A549 (cell line): ENCODE measurements around the gene MVD. TPM values are rescaled to one million over a fixed set of nuclear protein-coding genes. Genes with fewer than 3 reads are reported as not detected.

Experiments used
- ATAC-seq, 2 experiments: fragments of 200-7000 bp in 1 of 2; fragments of >200 bp in 1 of 2; cut with Nextera tagmentation in 1 of 2; cut with Tn5 transposase in 1 of 2; 3 replicates each; pipeline versions ENCODE4 v1.8.0 to v1.9.1; 2018 to 2020; ENCODE audit warnings: mild to moderate bottlenecking in 1 of 2, moderate library complexity in 1 of 2
- CTCF ChIA-PET: fragments of 300-600 bp; sonication (Branson Sonifier 250); formaldehyde crosslinking; extraction: SDS; loops from one replicate; lab custom pipeline; 2021; ENCODE audit warnings: antibody characterized with exemption, inconsistent platforms; lab: Yijun Ruan, JAX
- POLR2A ChIA-PET: fragments of 350-600 bp; formaldehyde crosslinking; extraction: SDS; loops from one replicate; lab custom pipeline; 2021; ENCODE audit warnings: antibody characterized with exemption, inconsistent platforms; lab: Yijun Ruan, JAX
- DNase-seq, 2 experiments: peaks; one replicate each; pipeline versions ENCODE4 v3.0.0 to v3.0.0-alpha.2; 2011 to 2016; ENCODE audit warnings: low read depth in 1 of 2, low spot score in 1 of 2
- FAIRE-seq: peaks from 2 replicates; lab custom pipeline; 2011; peaks lifted over from hg19 to GRCh38; lab: Jason Lieb, UNC
- H3K27ac ChIP-seq, 2 experiments: fragments of >200 bp; sonication (Bioruptor Twin); formaldehyde crosslinking; 3 replicates each; pipeline ENCODE4 v1.5.1; 2016 to 2017
- H3K4me1 ChIP-seq: fragments of >200 bp; sonication (Bioruptor Twin); formaldehyde crosslinking; 3 replicates; pipeline ENCODE4 v1.6.1; 2016
- H3K4me2 ChIP-seq: fragments of >200 bp; sonication (Bioruptor Twin); formaldehyde crosslinking; 3 replicates; pipeline ENCODE4 v1.6.1; 2016
- H3K4me3 ChIP-seq: fragments of >200 bp; sonication (Bioruptor Twin); formaldehyde crosslinking; 3 replicates; pipeline ENCODE4 v1.5.1; 2016
- H3K9me3 ChIP-seq: fragments of >200 bp; sonication (Bioruptor Twin); formaldehyde crosslinking; 3 replicates; pipeline ENCODE4 v1.6.1; 2016
- CHD2 ChIP-seq: fragments of 150-350 bp; IDR thresholded peaks from 2 replicates; pipeline ENCODE4 v1.6.1; 2014; ENCODE audit warnings: low read length; ENCODE audit not compliant: partially characterized antibody
- CHD4 ChIP-seq: fragments of 200-600 bp; sonication (generic); IDR thresholded peaks from 2 replicates; pipeline ENCODE4 v1.6.1; 2016; ENCODE audit warnings: antibody characterized with exemption, mild to moderate bottlenecking, borderline replicate concordance
- EHF ChIP-seq: fragments of 250-450 bp; sonication (Bioruptor Pico); IDR thresholded peaks from 2 replicates; pipeline ENCODE4 v1.5.0; 2020; ENCODE audit warnings: mild to moderate bottlenecking
- ESRRA ChIP-seq: fragments of 150-350 bp; IDR thresholded peaks from 2 replicates; pipeline ENCODE4 v1.6.1; 2014; ENCODE audit warnings: mild to moderate bottlenecking, low read length, borderline replicate concordance
- FOSB ChIP-seq: fragments of 250-450 bp; sonication (Bioruptor Pico); IDR thresholded peaks from 2 replicates; pipeline ENCODE4 v1.5.0; 2020; ENCODE audit warnings: mild to moderate bottlenecking, moderate library complexity
- FOSL2 ChIP-seq, 2 experiments: fragments of 450-650 bp in 1 of 2; fragments of >200 bp in 1 of 2; sonication (Bioruptor Twin) in 1 of 2; formaldehyde crosslinking; IDR thresholded peaks; 2 replicates each; pipeline versions ENCODE4 v1.5.0 to v1.6.1; 2016 to 2020; ENCODE audit warnings: mild to moderate bottlenecking in 1 of 2, moderate library complexity in 1 of 2
- GATA3 ChIP-seq: IDR thresholded peaks from 2 replicates; pipeline ENCODE4 v1.6.1; 2012; ENCODE audit warnings: borderline replicate concordance
- HDAC2 ChIP-seq: fragments of 200-600 bp; sonication (generic); IDR thresholded peaks from 2 replicates; pipeline ENCODE4 v1.6.1; 2016
- HEYL ChIP-seq: fragments of 250-450 bp; sonication (Bioruptor Pico); IDR thresholded peaks from 2 replicates; pipeline ENCODE4 v1.8.0; 2021; ENCODE audit warnings: mild to moderate bottlenecking, moderate library complexity
- HMGXB4 ChIP-seq: fragments of 250-450 bp; sonication (Bioruptor Pico); IDR thresholded peaks from 2 replicates; pipeline ENCODE4 v1.5.0; 2021; ENCODE audit warnings: mild to moderate bottlenecking, moderate library complexity, borderline replicate concordance
- HOXA7 ChIP-seq: fragments of 250-450 bp; sonication (Bioruptor Pico); IDR thresholded peaks from 2 replicates; pipeline ENCODE4 v1.5.0; 2020; ENCODE audit warnings: mild to moderate bottlenecking, moderate library complexity
- KDM1A ChIP-seq: fragments of 200-600 bp; sonication (generic); IDR thresholded peaks from 2 replicates; pipeline ENCODE4 v1.6.1; 2016; ENCODE audit warnings: low read depth, mild to moderate bottlenecking
- KDM5A ChIP-seq: fragments of 200-600 bp; sonication (generic); IDR thresholded peaks from 2 replicates; pipeline ENCODE4 v1.6.1; 2016; ENCODE audit warnings: antibody characterized with exemption, mild to moderate bottlenecking
- MAFK ChIP-seq: fragments of 450-650 bp; IDR thresholded peaks from 2 replicates; pipeline ENCODE4 v1.6.1; 2014; ENCODE audit not compliant: partially characterized antibody
- MAX ChIP-seq: IDR thresholded peaks from 2 replicates; pipeline ENCODE4 v1.6.1; 2012
- NFE2L2 ChIP-seq: fragments of 150-350 bp; conservative IDR thresholded peaks from 2 replicates; pipeline ENCODE4 v1.6.1; 2014; ENCODE audit warnings: low read length
- NR3C1 ChIP-seq: fragments of >200 bp; sonication (Bioruptor Twin); formaldehyde crosslinking; IDR thresholded peaks from 3 replicates; pipeline ENCODE4 v1.6.1; 2017
- RAD21 ChIP-seq, 2 experiments: fragments of >200 bp in 1 of 2; sonication (Bioruptor Twin) in 1 of 2; formaldehyde crosslinking in 1 of 2; IDR thresholded peaks in 1 of 2; conservative IDR thresholded peaks in 1 of 2; 2 replicates in 1 of 2; 3 replicates in 1 of 2; pipeline ENCODE4 v1.6.1; 2012 to 2018; ENCODE audit warnings: inconsistent platforms in 1 of 2
- RARB ChIP-seq: fragments of 250-450 bp; sonication (Bioruptor Pico); IDR thresholded peaks from 2 replicates; pipeline ENCODE4 v1.8.0; 2021; ENCODE audit warnings: mild to moderate bottlenecking, moderate library complexity
- RFX5 ChIP-seq: fragments of 450-650 bp; IDR thresholded peaks from 2 replicates; pipeline ENCODE4 v1.7.1; 2014; ENCODE audit warnings: antibody characterized with exemption, mild to moderate bottlenecking, moderate library complexity
- SREBF2 ChIP-seq: fragments of 450-650 bp; IDR thresholded peaks from 2 replicates; pipeline ENCODE4 v1.6.1; 2014; ENCODE audit warnings: mild to moderate bottlenecking, moderate library complexity
- ZFP36 ChIP-seq: fragments of 450-650 bp; IDR thresholded peaks from 2 replicates; pipeline ENCODE4 v1.6.1; 2014; ENCODE audit warnings: borderline replicate concordance; ENCODE audit not compliant: partially characterized antibody
- ZNF302 ChIP-seq: fragments of 250-450 bp; sonication (Bioruptor Pico); IDR thresholded peaks from 2 replicates; pipeline ENCODE4 v1.9.0; 2021; ENCODE audit warnings: inconsistent platforms, mild to moderate bottlenecking, moderate library complexity
- WGBS: methylation state at CpG from one replicate; pipeline ENCODE4 v1.1.6; 2017; ENCODE audit errors: missing lambda C conversion rate; 5-methylcytosine and 5-hydroxymethylcytosine counted together
- polyA plus RNA-seq, 4 experiments: library from polyadenylated mRNA; depleted of rRNA in 3 of 4; stranded (reverse); fragments of >200 nt; fragmentation: RNase III in 1 of 4; extraction: RNeasy Plus Mini Kit Qiagen cat#74134 plus additional on column Dnase treatment in 1 of 4; gene quantifications; 2 replicates in 3 of 4; 3 replicates in 1 of 4; pipeline ENCODE4 v1.2.3, GENCODE V29; 2011 to 2017
- TF ChIP-seq, protein P1 (sequence below): fragments of 150-350 bp; IDR thresholded peaks from 2 replicates; pipeline ENCODE4 v1.6.1; 2014; ENCODE audit warnings: low read depth, mild to moderate bottlenecking, low read length
- TF ChIP-seq, protein P2 (sequence below): fragments of >200 bp; sonication (Bioruptor Twin); formaldehyde crosslinking; IDR thresholded peaks from 3 replicates; pipeline ENCODE4 v1.6.1; 2016

Gene MVD
- polyA plus RNA-seq, 2 of the 4 experiments (the other 2 are of a cell fraction) = 5.8 to 43.1 TPM

- TF ChIP-seq KDM5A = no peak
- no peak for TF ChIP-seq RFX5
- TF ChIP-seq RARB (CRISPR knock-in tag) = no peak
- TF ChIP-seq CHD4 = no peak
- TF ChIP-seq HDAC2 = no peak
- TF ChIP-seq MAFK = no peak
- TF ChIP-seq, protein P1, sequence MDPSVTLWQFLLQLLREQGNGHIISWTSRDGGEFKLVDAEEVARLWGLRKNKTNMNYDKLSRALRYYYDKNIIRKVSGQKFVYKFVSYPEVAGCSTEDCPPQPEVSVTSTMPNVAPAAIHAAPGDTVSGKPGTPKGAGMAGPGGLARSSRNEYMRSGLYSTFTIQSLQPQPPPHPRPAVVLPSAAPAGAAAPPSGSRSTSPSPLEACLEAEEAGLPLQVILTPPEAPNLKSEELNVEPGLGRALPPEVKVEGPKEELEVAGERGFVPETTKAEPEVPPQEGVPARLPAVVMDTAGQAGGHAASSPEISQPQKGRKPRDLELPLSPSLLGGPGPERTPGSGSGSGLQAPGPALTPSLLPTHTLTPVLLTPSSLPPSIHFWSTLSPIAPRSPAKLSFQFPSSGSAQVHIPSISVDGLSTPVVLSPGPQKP = no peak
- TF ChIP-seq NR3C1 = no peak
- TF ChIP-seq ESRRA = no peak
Measured at GRCh38 chr16:88623858-88624257, 39.0 kb downstream of the MVD start (continued).

DNA sequence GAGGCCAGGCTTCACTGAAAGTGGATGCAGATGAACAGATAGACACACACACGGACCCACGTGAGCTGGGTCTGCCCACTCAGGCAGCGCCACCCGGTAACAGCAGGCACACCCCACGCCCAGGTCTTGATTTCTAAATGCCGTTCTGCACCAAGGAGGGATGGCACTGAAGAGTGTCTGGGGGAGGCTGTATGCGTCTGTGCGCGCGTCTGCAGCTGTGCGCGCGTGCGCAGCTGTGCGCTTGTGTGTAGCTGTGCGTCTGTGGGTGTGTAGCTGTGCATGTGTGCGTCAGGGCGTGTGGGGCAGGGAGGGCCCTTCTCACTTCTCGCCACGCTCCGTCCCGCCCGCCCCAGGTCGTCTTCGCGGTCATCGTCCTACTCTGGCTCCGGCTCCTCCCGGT is 40.0 kb downstream of the MVD start:
- CTCF ChIA-PET = interaction anchor here (0.8 to 1.4 kb wide), 2 partner anchors 10 to 71 kb away, joined by 3 to 5 read pairs; no protein-coding TSS in a partner anchor
- ATAC-seq (no peak), FAIRE-seq (no peak), DNase-seq (no peak)
- H3K9me3 ChIP-seq = no peaks in the 10 kb centered on the region
- no peaks in the 10 kb centered on the region for H3K4me1 ChIP-seq
- H3K4me3 ChIP-seq = no peak overlapping the region
- no peak overlapping the region for H3K27ac ChIP-seq
- no peak overlapping the region for H3K4me2 ChIP-seq
- POLR2A ChIA-PET = no interaction called here
- no peak for TF ChIP-seq GATA3
- no peak for TF ChIP-seq RAD21 (conservative IDR thresholded peaks at IDR 0.05 in 1 of 2, IDR thresholded peaks at IDR 0.05 in 1 of 2)
- no peak for TF ChIP-seq ZNF302 (CRISPR knock-in tag)
- no peak for TF ChIP-seq HMGXB4
- no peak for TF ChIP-seq FOSB (CRISPR knock-in tag)
- no peak for TF ChIP-seq SREBF2
- WGBS = 94% methylated on average over 29 of the region's 29 CpGs

- Histone ChIP-seq H3K4me2 (no peak overlapping the region), H3K4me3 (no peak overlapping the region), H3K4me1 (no peaks in the 10 kb centered on the region), H3K9me3 (no peaks in the 10 kb centered on the region), H3K27ac (no peak overlapping the region)
- WGBS = 92% methylated on average over 19 of the region's 19 CpGs
- CTCF ChIA-PET = interaction anchor here (0.5 kb wide), 1 partner anchor 835 kb away, joined by 4 read pairs; no protein-coding TSS in a partner anchor
- POLR2A ChIA-PET = no interaction called here
- DNase-seq (no peak), ATAC-seq (no peak), FAIRE-seq (no peak)
- TF ChIP-seq, protein P2, sequence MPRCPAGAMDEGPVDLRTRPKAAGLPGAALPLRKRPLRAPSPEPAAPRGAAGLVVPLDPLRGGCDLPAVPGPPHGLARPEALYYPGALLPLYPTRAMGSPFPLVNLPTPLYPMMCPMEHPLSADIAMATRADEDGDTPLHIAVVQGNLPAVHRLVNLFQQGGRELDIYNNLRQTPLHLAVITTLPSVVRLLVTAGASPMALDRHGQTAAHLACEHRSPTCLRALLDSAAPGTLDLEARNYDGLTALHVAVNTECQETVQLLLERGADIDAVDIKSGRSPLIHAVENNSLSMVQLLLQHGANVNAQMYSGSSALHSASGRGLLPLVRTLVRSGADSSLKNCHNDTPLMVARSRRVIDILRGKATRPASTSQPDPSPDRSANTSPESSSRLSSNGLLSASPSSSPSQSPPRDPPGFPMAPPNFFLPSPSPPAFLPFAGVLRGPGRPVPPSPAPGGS = no peak
- no peak for TF ChIP-seq KDM5A
- no peak for TF ChIP-seq HOXA7 (CRISPR knock-in tag)
- TF ChIP-seq CHD2 = no peak
- no peak for TF ChIP-seq KDM1A
- TF ChIP-seq RARB (CRISPR knock-in tag) = no peak
- TF ChIP-seq HMGXB4 = no peak
- no peak for TF ChIP-seq FOSL2 (IDR thresholded peaks at IDR 0.05)
- TF ChIP-seq FOSL2 (CRISPR knock-in tag; IDR thresholded peaks at IDR 0.05) = no peak
- TF ChIP-seq NFE2L2 = no peak
- no peak for TF ChIP-seq HEYL (CRISPR knock-in tag)
- no peak for TF ChIP-seq EHF (CRISPR knock-in tag)
- no peak for TF ChIP-seq MAX
- no peak for TF ChIP-seq ZFP36
Measured at GRCh38 chr16:88622125-88622524, 40.8 kb downstream of the MVD start.
